SKM-1 (cell line): ENCODE data around the gene KIAA1671.
"Not testable (repeated sequence)": the region's sequence is repeated elsewhere in the genome, so short reads cannot be mapped to it uniquely, and the experiment has no call there.

Experiments
- DNase-seq: peaks from one replicate; lab custom pipeline; 2025; ENCODE audit not compliant: unreplicated experiment; lab: John Stamatoyannopoulos, UW

The KIAA1671 gene

GRCh38 chr22:25219211-25219689, 266.7 kb downstream of the KIAA1671 start, which contains the start of gene CRYBB2:
CRYBB2 (plus strand) TSS chr22:25219639; CDS start chr22:25221430, 1,791 bp downstream.
- no peak for DNase-seq

GRCh38 chr22:25219948-25220442, 267.5 kb downstream of the KIAA1671 start:
- no peak for DNase-seq

GRCh38 chr22:25221790-25222189, 269.3 kb downstream of the KIAA1671 start:
- DNase-seq, result no peak

GRCh38 chr22:25223269-25223850, 270.8 kb downstream of the KIAA1671 start:
- no peak for DNase-seq

- DNase-seq, result no peak
Observed at GRCh38 chr22:25228822-25229221, 276.3 kb downstream of the KIAA1671 start.

DNA sequence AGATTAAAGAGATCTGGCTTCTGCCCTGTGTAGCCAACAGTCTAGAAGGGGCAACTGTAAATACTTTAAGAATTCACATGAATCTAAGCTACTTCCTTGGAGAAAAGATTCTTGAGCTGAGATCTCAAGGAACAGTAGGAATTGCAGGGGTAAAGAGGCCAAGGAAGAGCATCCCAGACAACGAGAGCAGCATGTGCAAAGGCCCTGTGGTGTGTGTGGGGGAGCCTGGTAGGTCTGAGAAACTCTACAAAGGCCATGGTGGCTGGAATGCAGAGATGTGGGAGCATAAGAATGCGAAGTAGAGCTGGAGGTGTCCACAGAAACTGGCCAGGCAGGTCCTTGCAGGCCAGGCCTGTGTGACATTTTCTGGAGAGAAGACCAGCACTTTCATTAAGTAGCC, 278.2 kb downstream of the KIAA1671 start:
- not testable (repeated sequence) for DNase-seq

DNA sequence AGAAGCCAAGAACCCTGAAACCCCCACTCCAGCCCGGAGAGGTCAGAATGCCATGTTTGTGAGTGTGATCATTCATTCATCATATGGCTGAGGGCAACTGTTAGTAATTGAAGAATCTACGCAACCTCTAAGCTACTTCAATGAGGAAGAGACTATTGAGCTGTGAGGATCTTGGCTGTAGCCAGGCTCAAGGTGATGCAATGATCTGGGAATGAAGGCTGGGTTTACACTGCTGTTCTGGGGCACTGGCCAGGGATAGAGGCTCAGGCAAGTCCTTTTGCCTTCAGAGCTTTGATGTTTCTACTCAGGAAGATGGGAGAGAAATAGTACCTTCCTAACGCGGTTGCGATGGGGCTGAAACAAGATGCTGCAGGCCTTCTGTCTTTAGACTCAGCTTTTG, 279.8 kb downstream of the KIAA1671 start:
- DNase-seq, result no peak

DNA sequence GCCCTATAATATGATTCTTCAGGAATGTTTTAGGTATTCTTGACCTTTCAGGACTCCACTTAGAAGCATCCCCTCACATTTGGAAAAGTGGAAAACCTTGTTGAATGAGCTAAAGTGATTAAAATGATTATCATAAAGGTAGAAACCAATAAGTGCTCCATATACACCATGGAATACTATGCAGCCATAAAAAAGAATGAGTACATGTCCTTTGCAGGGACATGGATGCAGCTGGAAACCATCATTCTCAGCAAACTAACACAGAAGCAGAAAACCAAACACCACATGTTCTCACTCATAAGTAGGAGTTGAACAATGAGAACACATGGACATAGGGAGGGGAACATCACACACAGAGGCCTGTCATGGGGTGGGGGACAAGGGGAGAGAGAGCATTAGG, 281.2 kb downstream of the KIAA1671 start:
- not testable (repeated sequence) for DNase-seq

DNA sequence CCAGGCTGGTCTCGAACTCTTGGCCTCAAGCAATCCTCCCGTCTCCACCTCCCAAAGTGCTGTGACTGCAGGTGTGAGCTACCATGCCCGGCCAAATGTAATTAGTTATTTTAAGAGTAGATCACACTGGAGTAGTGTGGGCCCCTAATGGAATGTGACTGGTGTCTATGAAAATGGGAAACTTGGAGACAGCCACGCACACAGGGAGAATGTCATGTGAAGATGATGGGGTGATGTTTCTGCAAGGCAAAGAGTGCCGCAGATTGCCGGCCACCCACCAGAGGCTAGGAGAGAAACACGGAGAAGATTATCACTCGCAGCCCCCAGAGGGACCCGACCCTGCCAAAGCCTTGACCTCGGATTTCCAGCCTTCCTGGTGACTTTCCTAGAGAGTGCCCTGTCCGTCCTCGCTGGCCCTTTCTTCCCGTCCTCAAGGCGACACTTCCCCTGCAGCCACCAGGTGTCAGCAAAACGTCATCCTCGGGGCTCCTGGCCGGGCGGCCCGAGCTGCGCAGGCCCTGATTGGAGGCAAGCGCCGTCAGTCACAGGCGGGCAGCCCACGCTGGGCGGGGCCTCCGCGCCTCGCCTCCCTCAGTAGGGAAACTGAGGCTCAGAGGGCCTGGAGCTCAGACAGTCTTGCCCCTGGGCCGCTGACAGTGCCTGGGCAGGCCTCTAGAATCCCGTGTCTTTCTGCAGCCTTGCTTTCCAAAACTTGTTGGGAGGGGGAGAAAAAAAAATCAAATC, 283.2 kb downstream of the KIAA1671 start:
- DNase-seq, result peak; percentile 47

DNA sequence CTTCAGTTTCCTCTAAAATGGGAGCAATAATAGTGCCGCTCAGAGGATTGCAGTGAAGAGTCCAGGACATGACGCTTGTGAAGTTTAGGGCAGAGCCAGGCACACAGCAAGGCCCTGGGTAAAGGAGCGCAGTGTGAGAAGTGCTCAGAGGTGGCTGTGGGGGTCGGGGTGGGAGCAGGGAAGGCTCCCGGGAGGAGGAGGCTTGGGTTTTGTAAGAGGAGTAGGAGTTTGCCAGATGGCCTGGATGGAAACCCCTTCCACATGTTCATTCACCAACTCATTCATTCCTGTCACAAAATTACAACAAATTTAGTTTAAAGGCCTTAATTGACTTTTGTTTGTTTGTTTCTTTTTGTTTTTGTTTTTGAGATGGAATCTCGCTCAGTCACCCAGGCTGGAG, 283.9 kb downstream of the KIAA1671 start:
- DNase-seq, result no peak

GRCh38 chr22:25237503-25237902, 285.0 kb downstream of the KIAA1671 start:
- no peak for DNase-seq

GRCh38 chr22:25238058-25238457, 285.5 kb downstream of the KIAA1671 start:
- DNase-seq, result not testable (repeated sequence)
